Measurements from ENCODE around the gene FER1L5. TPM values are rescaled to one million over a fixed set of nuclear protein-coding genes. Genes with fewer than 3 reads are reported as not detected.

The FER1L5 gene
- total RNA-seq, 4 donors from 2014 or later = not detected

- DNase-seq (ENCODE audit: low spot score) (no peak), ATAC-seq (ENCODE audit: low FRiP score) (no peak)
- TF ChIP-seq CTCF (IDR thresholded peaks at IDR 0.05) = no peak
These were observed 49.8 kb downstream of the FER1L5 start for GRCh38 chr2:96692094-96692971.

- DNase-seq (ENCODE audit: low spot score) (no peak), ATAC-seq (ENCODE audit: low FRiP score) (no peak)
- TF ChIP-seq CTCF (IDR thresholded peaks at IDR 0.05) = no peak
These were observed 51.0 kb downstream of the FER1L5 start for GRCh38 chr2:96693286-96694200.

GRCh38 chr2:96694279-96694678 lies 51.7 kb downstream of the FER1L5 start:
- TF ChIP-seq CTCF (IDR thresholded peaks at IDR 0.05) = no peak
- no peak for ATAC-seq (ENCODE audit: low FRiP score)
- no peak for DNase-seq (ENCODE audit: low spot score)

DNA sequence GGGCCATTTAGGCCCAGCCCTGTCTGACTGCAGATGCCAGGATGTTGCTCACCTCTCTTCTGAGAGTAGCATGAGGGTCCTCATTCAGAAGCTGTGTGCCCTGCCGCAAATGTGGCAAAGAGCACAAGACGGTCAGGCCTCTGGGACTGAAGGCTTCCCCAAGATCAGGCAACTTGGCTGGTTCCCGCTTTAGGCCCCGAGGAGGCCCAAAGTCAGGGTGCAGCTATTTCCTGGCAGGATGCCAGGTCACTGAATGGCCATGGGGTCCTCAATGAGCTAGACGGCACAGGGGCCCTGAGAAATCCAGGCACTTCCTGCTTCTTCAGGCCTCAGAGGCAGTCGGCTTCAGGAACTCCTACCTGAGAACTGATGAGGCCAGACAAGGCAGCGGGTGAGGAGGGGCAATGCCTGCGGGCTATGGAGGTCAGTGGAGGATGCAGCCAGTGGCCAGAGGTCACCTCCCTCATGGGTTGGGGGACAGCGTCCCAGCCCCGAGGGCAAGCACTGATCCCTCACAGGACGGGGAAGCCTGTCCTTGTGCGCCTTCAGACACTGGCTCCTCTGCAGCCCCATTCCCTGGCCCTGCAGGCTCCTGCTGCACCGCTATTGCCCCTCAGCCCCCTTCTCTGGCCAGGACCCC lies 52.4 kb downstream of the FER1L5 start:
- no peak for DNase-seq (ENCODE audit: low spot score)

DNA sequence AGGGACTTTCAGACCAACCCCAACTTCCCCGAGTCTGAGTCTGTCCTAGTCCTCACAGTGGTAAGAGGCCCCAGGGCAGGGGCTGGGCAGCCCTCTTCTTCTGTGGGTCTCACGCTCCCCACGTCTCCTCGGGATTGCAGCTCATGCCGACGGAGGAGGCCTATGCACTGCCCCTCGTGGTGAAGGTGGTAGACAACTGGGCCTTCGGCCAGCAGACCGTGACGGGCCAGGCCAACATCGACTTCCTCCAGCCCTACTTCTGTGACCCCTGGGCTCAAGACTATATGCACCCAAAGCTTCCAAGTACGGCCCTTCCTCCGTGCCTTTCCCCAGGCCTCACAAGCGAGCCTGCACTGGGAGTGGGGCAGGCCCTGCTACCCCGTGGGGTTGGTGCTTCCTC lies 53.0 kb downstream of the FER1L5 start:
- TF ChIP-seq CTCF (IDR thresholded peaks at IDR 0.05) = no peak
- DNase-seq (ENCODE audit: low spot score) (no peak), ATAC-seq (ENCODE audit: low FRiP score) (no peak)

More for the DNA sequence above, 52.4 kb downstream of the FER1L5 start:
- no peak for TF ChIP-seq CTCF (IDR thresholded peaks at IDR 0.05)
- no peak for ATAC-seq (ENCODE audit: low FRiP score)

DNA sequence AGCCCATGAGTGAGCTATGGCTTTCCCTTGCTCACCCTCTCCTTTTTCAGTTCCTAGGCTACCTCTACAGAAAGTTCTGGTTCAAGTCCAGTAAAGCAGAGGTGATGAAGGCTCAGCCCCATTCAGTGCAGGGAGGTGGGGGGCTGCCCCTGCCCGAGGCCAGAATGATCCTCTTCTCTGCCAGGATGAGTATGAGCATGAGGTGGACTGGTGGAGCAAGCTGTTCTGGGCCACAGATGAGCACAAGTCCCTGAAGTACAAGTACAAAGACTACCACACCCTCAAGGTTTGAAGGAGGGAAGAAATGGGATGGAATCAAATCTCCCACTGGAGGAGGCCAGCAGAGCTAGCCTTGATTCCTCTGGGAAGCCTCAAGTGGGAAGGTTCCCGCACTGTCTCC lies 54.9 kb downstream of the FER1L5 start:
- no peak for TF ChIP-seq CTCF (IDR thresholded peaks at IDR 0.05)
- ATAC-seq (ENCODE audit: low FRiP score) (no peak), DNase-seq (ENCODE audit: low spot score) (no peak)

Data from omental fat pad (tissue), 4 donors.